Hematopoietic multipotent progenitor cell treated with erythropoietin and hydrocortisone succinate and interleukin-3 and kit ligand, for 6 days (in vitro differentiated cells): ENCODE measurements around the gene MGAT4A.
A peak's percentile ranks its signal among the peaks of the same experiment; 100 is the strongest.

Experiments used
- DNase-seq: peaks from one replicate; pipeline ENCODE4 v3.0.0-alpha.2; 2015

The MGAT4A gene

GRCh38 chr2:98649992-98650375 lies 80.9 kb downstream of the MGAT4A start:
- no peak for DNase-seq

DNA sequence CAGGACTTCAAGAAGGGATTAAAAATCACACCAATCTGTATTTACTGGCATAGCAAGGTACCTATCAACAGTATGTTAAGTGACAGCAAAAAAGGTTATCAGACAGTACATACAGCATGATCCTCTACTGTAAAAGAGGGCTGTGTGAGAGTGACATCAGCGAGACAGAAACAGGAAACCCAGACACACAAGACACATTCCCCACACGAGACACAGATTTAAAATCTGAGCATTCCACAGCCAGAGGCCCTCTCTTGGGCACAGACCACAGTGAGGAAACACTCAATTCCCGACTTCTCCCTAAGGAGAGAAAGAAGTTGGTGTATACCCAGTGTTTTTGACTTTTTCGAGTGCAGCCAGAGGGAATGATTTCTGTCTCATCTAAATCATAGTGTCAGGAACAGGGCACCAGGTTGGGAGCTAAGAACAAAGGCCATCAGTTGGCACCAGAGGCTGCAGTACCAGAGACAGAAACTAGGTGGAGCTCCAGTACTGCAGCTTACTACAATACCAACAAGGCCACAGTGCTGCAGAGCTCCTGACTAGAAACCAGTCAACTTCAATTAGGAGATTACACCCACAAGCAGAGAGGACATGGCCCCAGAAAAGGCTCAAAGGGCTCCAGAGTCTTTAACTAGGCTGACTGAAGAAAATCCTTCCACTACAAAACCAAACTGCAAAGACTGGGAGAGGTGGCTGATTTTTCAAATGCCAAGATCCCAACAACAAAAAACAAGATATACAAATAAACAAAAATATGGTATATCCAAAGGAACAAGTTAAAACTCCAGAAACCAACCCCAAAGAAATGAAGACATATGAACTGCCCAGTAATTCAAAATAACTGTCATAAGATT lies 81.6 kb downstream of the MGAT4A start:
- peak; percentile 88 for DNase-seq

- DNase-seq = no peak
Observed at GRCh38 chr2:98648451-98648850, 82.5 kb downstream of the MGAT4A start.

DNA sequence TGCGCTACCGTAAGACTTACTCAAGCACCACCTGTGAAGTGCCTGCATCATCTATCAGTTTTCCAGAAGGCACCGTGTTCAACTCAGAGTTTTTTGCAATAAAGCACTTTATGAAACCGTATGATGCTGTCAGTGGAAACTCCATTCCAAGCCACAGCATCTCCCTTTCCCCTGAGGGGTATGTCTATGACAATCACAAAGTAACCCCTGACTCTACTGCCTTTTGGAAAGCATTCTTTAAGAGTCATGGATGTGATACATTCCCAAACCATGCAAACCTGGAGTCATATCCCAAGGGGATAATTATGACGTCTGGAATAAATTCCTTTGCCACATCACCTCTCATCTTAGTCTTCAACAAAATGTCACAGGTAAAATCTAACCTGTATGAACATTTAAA lies 83.3 kb downstream of the MGAT4A start:
- no peak for DNase-seq

GRCh38 chr2:98643496-98644100 lies 87.3 kb downstream of the MGAT4A start:
- no peak for DNase-seq

DNA sequence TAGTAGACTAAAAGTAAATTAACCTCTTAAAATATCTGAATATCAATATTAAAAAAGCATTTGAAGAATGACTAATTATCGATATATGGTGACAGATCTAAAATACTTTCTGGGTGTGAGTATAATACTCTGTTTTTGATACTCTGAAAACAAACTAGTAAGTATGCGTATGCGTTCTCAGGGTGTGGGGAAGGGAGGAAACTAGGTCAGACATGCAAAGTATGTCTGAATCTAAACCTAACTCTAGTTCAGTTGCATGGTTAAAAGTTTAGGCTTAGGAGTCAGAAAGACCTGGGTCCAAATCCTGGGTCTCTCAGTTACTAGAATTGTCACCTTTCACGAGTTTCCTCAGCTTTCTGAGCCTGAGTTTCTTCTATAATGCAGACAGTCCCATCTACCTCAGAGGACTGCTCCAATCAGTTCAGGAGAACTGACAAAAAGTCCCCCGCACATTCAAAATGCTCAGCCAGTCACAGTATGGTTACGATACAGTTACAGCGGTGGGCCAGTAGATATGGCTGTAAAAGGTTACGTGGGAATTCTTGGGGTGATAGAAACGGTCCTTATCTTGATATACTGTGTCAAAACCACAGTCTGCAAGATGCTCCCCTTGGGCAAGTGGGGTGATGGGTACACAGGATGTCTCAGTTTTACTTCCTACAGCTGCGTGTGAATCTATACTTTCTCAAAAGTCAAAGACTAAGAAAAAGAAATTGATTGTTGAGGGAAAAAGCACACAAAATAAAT lies 93.4 kb downstream of the MGAT4A start:
- peak; percentile 27 for DNase-seq

DNA sequence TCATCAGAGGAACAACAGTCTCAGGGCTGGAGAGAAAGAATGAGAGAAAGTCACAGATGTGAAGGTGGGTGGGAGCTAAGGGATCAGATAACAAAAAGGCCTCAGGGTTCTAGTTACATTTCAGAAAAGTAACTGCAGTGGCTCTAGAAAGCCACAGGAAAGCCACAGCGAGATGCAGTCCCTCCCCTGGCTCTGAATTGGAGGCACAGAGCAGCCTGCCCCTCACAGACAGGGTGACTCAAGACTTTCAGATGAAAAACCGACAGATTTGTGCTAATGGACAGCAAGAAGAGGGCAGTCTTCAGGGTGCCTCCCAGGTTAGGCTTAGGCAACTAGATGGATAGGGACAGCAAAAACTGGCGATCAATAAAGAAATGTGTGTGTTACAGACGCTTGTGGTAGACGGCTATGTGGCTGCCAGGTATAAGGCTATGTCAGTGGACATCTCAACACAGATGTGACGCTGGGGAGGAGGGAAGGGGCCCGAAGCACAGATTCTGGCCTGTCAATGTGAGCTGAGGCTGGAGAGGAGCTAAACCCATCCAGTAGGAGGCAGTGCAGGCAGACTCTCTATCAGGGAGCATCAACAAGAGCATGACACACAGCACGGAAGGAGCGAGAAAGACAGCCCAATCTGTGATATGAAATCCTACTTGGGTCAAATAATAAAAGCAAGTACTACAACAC lies 96.4 kb downstream of the MGAT4A start:
- peak; percentile 58 for DNase-seq

DNA sequence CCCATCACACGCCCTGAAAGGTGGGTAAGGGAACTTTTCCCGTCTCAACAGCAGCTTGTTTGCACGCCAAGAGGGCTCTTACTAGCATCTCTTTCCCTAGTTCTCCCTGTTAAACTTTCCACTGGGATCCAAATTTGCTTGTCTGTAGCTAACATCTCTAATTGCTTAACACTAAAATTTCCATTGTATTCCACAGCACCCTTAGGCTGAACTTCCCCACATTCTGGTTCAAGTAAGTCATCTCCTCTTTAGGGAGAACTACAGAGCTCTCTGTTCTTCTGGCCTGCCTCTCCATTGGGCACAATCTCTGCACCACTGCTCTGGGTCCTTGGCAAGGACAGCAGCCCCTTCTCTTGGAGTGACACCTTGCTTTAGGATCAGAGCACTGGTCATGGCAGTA lies 98.6 kb downstream of the MGAT4A start:
- no peak for DNase-seq

GRCh38 chr2:98623657-98624056 lies 107.3 kb downstream of the MGAT4A start:
- DNase-seq = no peak

- no peak for DNase-seq
Observed at GRCh38 chr2:98617149-98617548, 113.8 kb downstream of the MGAT4A start.

DNA sequence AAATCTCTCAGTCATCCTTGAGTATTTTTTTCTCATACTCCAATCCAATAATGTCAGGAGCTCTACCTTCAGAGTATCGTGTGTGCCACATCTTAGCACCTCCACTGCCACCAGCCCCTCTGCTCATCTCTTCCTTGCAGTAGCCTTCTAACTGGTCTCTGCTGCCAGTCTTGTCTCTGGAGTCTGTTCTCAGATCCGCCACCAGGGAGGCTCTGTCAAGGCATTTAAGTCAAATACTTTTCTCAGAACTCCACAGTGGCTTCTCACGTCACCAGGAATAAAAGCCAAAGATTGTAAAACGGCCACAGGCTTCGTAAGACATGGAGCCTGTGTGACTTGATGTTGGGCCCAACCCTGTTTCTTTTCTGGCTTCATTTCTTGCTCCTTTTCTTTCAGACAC lies 115.5 kb downstream of the MGAT4A start:
- no peak for DNase-seq

GRCh38 chr2:98614024-98614739 lies 116.8 kb downstream of the MGAT4A start:
- no peak for DNase-seq

GRCh38 chr2:98608962-98609604 lies 121.8 kb downstream of the MGAT4A start:
- peak; percentile 25 for DNase-seq

- DNase-seq = peak; percentile 93
Observed at GRCh38 chr2:98608116-98608961, 122.6 kb downstream of the MGAT4A start, which contains the start of the genes COA5 and UNC50. COA5 (minus strand) TSS chr2:98608512; CDS start chr2:98608405, 107 bp downstream. UNC50 (plus strand) TSS chr2:98608589; CDS start chr2:98609760, 1,171 bp downstream.

GRCh38 chr2:98607741-98608115 lies 123.2 kb downstream of the MGAT4A start:
- no peak for DNase-seq

GRCh38 chr2:98607104-98607503 lies 123.8 kb downstream of the MGAT4A start:
- peak; percentile 43 for DNase-seq

- DNase-seq = no peak
Observed at GRCh38 chr2:98606431-98606830, 124.5 kb downstream of the MGAT4A start.

DNA sequence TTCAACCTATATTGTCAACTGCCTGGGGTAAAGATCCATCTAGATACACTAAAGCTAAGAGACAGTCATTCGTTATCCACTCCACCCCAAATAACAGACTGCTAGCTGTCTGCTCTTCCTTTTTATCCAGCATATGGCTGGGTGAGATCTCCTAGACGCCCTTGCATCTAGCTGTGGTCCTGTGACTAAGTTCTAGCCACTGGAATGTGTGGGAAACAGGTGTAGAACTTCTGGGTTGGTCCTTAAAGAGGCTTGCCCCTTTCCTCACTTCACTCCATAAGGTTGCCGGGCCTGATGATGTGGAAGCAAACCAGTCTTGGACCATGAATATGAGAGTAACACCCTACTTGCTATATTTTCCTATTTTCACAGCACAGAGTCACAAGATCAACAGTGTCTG lies 125.9 kb downstream of the MGAT4A start:
- no peak for DNase-seq

- DNase-seq = no peak
Observed at GRCh38 chr2:98604547-98604946, 126.4 kb downstream of the MGAT4A start.

GRCh38 chr2:98601532-98602132 lies 129.3 kb downstream of the MGAT4A start:
- peak; percentile 64 for DNase-seq
